ENCODE data around the gene ANKMY2. TPM values are rescaled to one million over a fixed set of nuclear protein-coding genes. Genes with fewer than 3 reads are reported as not detected.

ANKMY2 gene
- total RNA-seq, result 26.8 and 28.0 TPM in 2 replicates

DNA sequence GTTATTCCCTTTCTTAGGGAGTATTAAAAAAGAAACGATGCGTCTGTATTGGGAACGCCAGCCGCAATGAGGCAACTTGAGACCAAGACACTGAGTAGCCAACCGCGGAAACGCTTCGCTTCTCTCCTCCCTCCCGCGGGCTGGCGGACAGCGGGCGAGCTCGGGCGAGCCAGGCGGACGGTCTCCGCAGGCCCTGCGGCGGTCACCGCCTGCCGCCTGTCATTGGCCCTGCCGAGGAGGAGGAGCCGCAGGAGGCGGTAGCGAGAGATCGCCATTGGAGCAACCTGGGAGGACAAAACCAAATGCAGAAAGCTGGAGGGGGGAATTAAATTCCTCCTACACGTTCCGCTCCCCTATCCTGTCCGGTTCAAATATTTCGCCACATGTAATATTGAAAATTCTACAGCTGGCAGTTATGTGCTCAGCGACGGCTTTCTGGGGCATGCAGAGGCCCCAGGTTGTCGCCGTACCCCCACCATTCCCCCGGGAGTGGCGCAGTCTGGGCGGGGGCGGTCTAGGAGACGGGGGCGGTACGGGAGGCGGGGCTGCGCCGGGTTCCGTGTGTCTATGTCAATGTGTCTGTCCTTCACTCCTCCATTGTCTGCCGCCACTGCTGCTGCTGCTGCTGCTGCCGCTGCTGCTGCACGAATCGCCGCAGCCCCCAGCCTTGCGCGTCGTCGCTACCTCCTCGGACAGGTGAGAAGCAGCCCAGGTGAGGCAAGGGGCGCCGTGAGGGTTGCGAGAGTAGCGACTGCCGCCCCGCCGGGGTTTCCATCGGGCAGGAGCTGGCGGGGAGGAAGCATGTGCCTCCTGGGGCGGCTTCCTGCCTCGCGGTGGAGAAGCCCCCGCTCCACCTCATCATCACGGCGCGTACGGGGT lies at the start of gene ANKMY2, which contains the start of gene BZW2:
Gene ANKMY2, minus strand, starts transcription at position 162 of the 879 bp plus-strand sequence. CDS start 181 bp downstream, outside the sequence.
Gene BZW2, plus strand, starts transcription at position 589 of the 879 bp plus-strand sequence. CDS start 19,263 bp downstream, outside the sequence.
- Histone ChIP-seq H4K20me1 (ENCODE audit: insufficient read depth, low read length) (peaks cover 13% of the 10 kb centered on the region), H3K27ac (ENCODE audit: low read depth, low read length) (peak within 1 kb of the TSS; percentile 96), H3K27me3 (ENCODE audit: insufficient read depth, low read length) (no peaks in the 10 kb centered on the region), H3K4me1 (ENCODE audit: insufficient read depth, low read length) (peaks cover 38% of the 10 kb centered on the region), H3K4me3 (ENCODE audit: insufficient read depth, low read length) (peak within 1 kb of the TSS; percentile 91), H3K36me3 (ENCODE audit: insufficient read depth, low read length) (no peaks in the 10 kb centered on the region), H3K9me3 (ENCODE audit: low read depth, low read length) (no peaks in the 10 kb centered on the region), H2AFZ (ENCODE audit: low read length) (peak within 1 kb of the TSS; percentile 92), H3K4me2 (ENCODE audit: insufficient read depth, low read length) (peak within 1 kb of the TSS; percentile 90), H3K79me2 (ENCODE audit: insufficient read depth, low read length) (peaks cover 90% of the 10 kb centered on the region)
- DNase-seq (ENCODE audit: insufficient read length, low spot score, missing footprints), result peak; percentile 98
- TF ChIP-seq, protein P1, sequence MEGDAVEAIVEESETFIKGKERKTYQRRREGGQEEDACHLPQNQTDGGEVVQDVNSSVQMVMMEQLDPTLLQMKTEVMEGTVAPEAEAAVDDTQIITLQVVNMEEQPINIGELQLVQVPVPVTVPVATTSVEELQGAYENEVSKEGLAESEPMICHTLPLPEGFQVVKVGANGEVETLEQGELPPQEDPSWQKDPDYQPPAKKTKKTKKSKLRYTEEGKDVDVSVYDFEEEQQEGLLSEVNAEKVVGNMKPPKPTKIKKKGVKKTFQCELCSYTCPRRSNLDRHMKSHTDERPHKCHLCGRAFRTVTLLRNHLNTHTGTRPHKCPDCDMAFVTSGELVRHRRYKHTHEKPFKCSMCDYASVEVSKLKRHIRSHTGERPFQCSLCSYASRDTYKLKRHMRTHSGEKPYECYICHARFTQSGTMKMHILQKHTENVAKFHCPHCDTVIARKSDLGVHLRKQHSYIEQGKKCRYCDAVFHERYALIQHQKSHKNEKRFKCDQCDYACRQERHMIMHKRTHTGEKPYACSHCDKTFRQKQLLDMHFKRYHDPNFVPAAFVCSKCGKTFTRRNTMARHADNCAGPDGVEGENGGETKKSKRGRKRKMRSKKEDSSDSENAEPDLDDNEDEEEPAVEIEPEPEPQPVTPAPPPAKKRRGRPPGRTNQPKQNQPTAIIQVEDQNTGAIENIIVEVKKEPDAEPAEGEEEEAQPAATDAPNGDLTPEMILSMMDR (IDR thresholded peaks at IDR 0.05; ENCODE audit: extremely low read depth, low read depth, low read length), result no peak

DNA sequence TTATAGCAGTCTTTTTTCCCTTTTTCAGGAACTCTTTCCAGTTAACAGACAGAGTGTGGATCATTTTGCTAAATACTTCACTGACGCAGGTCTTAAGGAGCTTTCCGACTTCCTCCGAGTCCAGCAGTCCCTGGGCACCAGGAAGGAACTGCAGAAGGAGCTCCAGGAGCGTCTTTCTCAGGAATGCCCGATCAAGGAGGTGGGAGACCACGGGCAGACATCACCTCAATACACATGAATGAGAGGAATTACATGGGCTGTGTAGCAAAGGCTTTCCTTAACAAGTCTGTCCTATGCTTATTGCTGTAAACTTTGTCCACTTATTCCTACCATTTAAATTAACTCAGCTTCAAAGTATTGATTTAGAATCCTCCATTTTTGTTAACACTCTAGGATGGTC lies 49.3 kb upstream of the ANKMY2 start:
- Histone ChIP-seq H3K27ac (ENCODE audit: low read depth, low read length) (no peak overlapping the region), H4K20me1 (ENCODE audit: insufficient read depth, low read length) (no peaks in the 10 kb centered on the region), H3K36me3 (ENCODE audit: insufficient read depth, low read length) (peaks cover 78% of the 10 kb centered on the region), H3K4me3 (ENCODE audit: insufficient read depth, low read length) (no peak overlapping the region), H3K9me3 (ENCODE audit: low read depth, low read length) (no peaks in the 10 kb centered on the region), H3K4me1 (ENCODE audit: insufficient read depth, low read length) (peaks cover 37% of the 10 kb centered on the region), H3K79me2 (ENCODE audit: insufficient read depth, low read length) (peaks cover 3% of the 10 kb centered on the region), H3K4me2 (ENCODE audit: insufficient read depth, low read length) (no peak overlapping the region), H3K27me3 (ENCODE audit: insufficient read depth, low read length) (no peaks in the 10 kb centered on the region), H2AFZ (ENCODE audit: low read length) (no peak overlapping the region)
- TF ChIP-seq, protein P1 (IDR thresholded peaks at IDR 0.05; ENCODE audit: extremely low read depth, low read depth, low read length), result no peak
- no peak for DNase-seq (ENCODE audit: insufficient read length, low spot score, missing footprints)

DNA sequence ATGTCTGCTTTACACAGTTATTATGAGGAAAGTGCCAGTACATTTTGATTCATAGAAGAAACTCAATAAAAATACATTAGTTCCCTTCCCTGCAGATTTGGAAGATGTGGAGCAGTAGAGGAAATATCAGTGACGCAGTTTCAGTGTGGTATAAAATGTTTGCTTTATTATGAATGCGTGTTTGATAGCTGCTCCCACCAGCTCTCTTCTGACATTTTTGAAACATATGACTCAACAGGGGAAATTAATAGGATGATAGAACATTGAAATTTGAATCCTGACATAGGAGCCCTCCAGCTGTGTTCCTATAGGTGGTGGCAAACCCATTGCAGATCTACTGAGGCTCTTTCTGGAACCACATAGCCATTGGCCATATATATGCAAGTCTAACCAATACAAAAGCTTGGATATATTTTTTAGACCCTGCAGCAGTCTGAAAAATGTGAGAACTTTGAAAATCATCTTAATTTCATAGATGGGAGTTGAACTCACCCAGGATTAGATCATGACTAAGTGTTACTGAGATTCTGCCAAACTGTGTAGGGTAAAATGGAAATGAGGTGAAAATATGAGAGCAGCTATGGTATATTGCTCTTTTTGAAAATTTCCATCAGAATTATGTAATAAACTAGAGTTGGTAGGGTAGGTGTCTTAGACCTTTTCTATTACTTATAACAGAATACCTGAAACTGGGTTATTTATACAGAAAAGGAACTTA lies 48.2 kb upstream of the ANKMY2 start:
- no peak overlapping the region for H3K4me3 ChIP-seq (ENCODE audit: insufficient read depth, low read length)
- peaks cover 31% of the 10 kb centered on the region for H3K4me1 ChIP-seq (ENCODE audit: insufficient read depth, low read length)
- no peaks in the 10 kb centered on the region for H3K9me3 ChIP-seq (ENCODE audit: low read depth, low read length)
- no peaks in the 10 kb centered on the region for H3K27me3 ChIP-seq (ENCODE audit: insufficient read depth, low read length)
- H4K20me1 ChIP-seq (ENCODE audit: insufficient read depth, low read length), result no peaks in the 10 kb centered on the region
- TF ChIP-seq, protein P1 (IDR thresholded peaks at IDR 0.05; ENCODE audit: extremely low read depth, low read depth, low read length), result no peak
- peaks cover 3% of the 10 kb centered on the region for H3K79me2 ChIP-seq (ENCODE audit: insufficient read depth, low read length)
- H3K27ac ChIP-seq (ENCODE audit: low read depth, low read length), result peak overlapping the region; percentile 27
- H3K36me3 ChIP-seq (ENCODE audit: insufficient read depth, low read length), result peaks cover 71% of the 10 kb centered on the region
- H3K4me2 ChIP-seq (ENCODE audit: insufficient read depth, low read length), result no peak overlapping the region
- H2AFZ ChIP-seq (ENCODE audit: low read length), result no peak overlapping the region
- no peak for DNase-seq (ENCODE audit: insufficient read length, low spot score, missing footprints)

DNA sequence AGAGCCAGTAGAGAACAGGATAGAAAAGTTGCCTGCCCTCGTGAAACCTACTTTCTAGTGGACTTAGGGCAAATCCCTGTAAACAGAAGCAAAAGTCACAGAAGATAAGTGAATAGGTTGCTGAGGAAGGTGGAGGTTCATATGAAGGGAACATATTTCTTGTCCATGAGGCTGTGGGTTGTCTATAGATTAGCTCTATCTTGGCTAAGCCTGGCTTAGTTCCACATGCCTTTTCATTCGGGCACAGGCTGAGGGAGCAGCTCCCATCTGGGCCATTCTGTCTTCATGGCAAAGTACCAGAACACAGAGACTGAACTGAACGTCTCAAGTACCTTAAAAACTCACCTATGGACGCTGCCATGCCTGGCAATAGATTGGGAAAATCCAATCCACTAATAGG lies 45.7 kb upstream of the ANKMY2 start:
- DNase-seq (ENCODE audit: insufficient read length, low spot score, missing footprints), result no peak
- no peak overlapping the region for H3K4me2 ChIP-seq (ENCODE audit: insufficient read depth, low read length)
- H3K36me3 ChIP-seq (ENCODE audit: insufficient read depth, low read length), result peaks cover 62% of the 10 kb centered on the region
- H3K9me3 ChIP-seq (ENCODE audit: low read depth, low read length), result no peaks in the 10 kb centered on the region
- no peak overlapping the region for H2AFZ ChIP-seq (ENCODE audit: low read length)
- no peaks in the 10 kb centered on the region for H4K20me1 ChIP-seq (ENCODE audit: insufficient read depth, low read length)
- H3K4me1 ChIP-seq (ENCODE audit: insufficient read depth, low read length), result peaks cover 13% of the 10 kb centered on the region
- H3K4me3 ChIP-seq (ENCODE audit: insufficient read depth, low read length), result no peak overlapping the region
- H3K79me2 ChIP-seq (ENCODE audit: insufficient read depth, low read length), result no peaks in the 10 kb centered on the region
- no peak overlapping the region for H3K27ac ChIP-seq (ENCODE audit: low read depth, low read length)
- no peaks in the 10 kb centered on the region for H3K27me3 ChIP-seq (ENCODE audit: insufficient read depth, low read length)
- TF ChIP-seq, protein P1 (IDR thresholded peaks at IDR 0.05; ENCODE audit: extremely low read depth, low read depth, low read length), result no peak
